ENCODE data around the gene EMC9. TPM values are rescaled to one million over a fixed set of nuclear protein-coding genes. Genes with fewer than 3 reads are reported as not detected.
"Not testable (repeated sequence)": the region's sequence is repeated elsewhere in the genome, so short reads cannot be mapped to it uniquely, and the experiment has no call there.

The EMC9 gene
- total and polyA plus RNA-seq, 2 experiments from 2014 or later: 13.8 to 34.1 TPM

DNA sequence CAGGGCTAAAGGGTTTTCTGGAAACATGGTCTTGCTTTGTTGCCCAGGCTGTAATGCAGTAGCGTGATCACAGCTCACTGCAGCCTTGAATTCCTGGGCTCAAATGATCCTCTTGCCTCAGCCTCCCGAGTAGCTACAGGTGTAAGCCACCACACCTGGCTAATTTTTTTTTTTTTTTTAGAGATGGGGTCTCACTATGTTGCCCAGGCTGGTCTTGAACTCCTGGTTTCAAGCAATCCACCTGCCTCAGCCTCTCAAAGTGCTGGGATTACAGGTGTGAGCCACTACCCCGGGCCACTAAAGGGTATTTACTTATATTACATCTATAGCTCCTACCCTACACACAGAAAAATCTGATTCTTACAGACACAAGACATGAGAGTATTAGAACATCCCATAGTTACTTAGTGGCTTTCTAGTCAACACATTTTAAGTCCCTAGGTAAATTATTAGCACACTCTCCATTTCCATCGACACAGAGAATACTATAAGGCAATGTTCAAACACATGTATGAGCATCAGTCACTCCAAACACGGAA is 33.0 kb downstream of the EMC9 start:
- 34% methylated on average over 5 of the region's 5 CpGs for WGBS (ENCODE audit: low lambda C conversion rate, missing lambda C conversion rate)
- TF ChIP-seq, protein P1, sequence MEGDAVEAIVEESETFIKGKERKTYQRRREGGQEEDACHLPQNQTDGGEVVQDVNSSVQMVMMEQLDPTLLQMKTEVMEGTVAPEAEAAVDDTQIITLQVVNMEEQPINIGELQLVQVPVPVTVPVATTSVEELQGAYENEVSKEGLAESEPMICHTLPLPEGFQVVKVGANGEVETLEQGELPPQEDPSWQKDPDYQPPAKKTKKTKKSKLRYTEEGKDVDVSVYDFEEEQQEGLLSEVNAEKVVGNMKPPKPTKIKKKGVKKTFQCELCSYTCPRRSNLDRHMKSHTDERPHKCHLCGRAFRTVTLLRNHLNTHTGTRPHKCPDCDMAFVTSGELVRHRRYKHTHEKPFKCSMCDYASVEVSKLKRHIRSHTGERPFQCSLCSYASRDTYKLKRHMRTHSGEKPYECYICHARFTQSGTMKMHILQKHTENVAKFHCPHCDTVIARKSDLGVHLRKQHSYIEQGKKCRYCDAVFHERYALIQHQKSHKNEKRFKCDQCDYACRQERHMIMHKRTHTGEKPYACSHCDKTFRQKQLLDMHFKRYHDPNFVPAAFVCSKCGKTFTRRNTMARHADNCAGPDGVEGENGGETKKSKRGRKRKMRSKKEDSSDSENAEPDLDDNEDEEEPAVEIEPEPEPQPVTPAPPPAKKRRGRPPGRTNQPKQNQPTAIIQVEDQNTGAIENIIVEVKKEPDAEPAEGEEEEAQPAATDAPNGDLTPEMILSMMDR (IDR thresholded peaks at IDR 0.05; ENCODE audit: poor library complexity): no peak
- TF ChIP-seq EZH2phosphoT487 (IDR thresholded peaks at IDR 0.05; ENCODE audit: low read depth, severe bottlenecking, unreplicated experiment) (no peak), EZH2 (IDR thresholded peaks at IDR 0.05; ENCODE audit: borderline replicate concordance) (no peak)
- Histone ChIP-seq H2AFZ (no peak overlapping the region), H4K20me1 (ENCODE audit: insufficient read depth, poor library complexity, severe bottlenecking) (no peaks in the 10 kb centered on the region), H3K4me3 (no peak overlapping the region), H3K27me3 (no peaks in the 10 kb centered on the region), H3K27ac (no peak overlapping the region), H3K4me2 (no peak overlapping the region), H3K4me1 (ENCODE audit: insufficient read depth) (no peaks in the 10 kb centered on the region), H3K9me2 (replicated peaks; ENCODE audit: insufficient read depth) (no peaks in the 10 kb centered on the region), H3K36me3 (replicated peaks; ENCODE audit: insufficient read depth, low read depth) (no peaks in the 10 kb centered on the region), H3K79me2 (peaks cover 3% of the 10 kb centered on the region), H3K9me3 (ENCODE audit: low read depth) (no peaks in the 10 kb centered on the region)
- DNase-seq (ENCODE audit: low spot score): no peak

DNA sequence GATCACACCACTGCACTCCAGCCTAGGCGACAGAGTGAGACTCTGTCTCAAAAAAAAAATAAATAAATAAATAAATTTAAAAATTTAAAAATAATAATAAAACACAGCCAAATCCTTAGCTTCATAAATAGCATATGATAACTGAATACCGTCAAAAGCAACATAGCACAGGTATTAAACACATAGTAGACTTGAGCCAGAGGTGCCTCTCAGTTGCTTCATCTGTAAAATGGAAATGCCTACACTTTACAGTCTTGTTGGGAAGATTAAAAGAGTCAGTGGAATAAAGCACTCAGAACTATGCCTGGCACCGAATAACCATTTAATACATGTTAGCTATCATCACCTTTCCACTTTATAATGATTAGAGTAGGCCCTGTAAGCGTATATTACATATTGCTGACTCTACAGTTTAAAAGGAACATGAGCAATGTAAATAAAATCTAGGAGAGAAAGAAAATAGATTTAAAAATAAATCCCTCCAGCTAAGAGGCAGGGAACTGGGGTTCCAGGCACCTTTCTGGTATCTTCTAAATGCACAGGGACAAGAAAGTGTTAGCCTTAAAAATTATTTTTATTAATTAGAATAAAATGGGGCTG is 34.6 kb downstream of the EMC9 start:
- Histone ChIP-seq H2AFZ (no peak overlapping the region), H3K9me3 (ENCODE audit: low read depth) (no peaks in the 10 kb centered on the region), H4K20me1 (ENCODE audit: insufficient read depth, poor library complexity, severe bottlenecking) (no peaks in the 10 kb centered on the region), H3K9me2 (replicated peaks; ENCODE audit: insufficient read depth) (no peaks in the 10 kb centered on the region), H3K4me3 (no peak overlapping the region), H3K4me1 (ENCODE audit: insufficient read depth) (no peaks in the 10 kb centered on the region), H3K79me2 (peaks cover 3% of the 10 kb centered on the region), H3K36me3 (replicated peaks; ENCODE audit: insufficient read depth, low read depth) (no peaks in the 10 kb centered on the region), H3K27ac (no peak overlapping the region), H3K4me2 (no peak overlapping the region), H3K27me3 (no peaks in the 10 kb centered on the region)
- 91% methylated on average over 4 of the region's 4 CpGs for WGBS (ENCODE audit: low lambda C conversion rate, missing lambda C conversion rate)
- TF ChIP-seq, protein P1 (IDR thresholded peaks at IDR 0.05; ENCODE audit: poor library complexity): no peak
- TF ChIP-seq EZH2 (IDR thresholded peaks at IDR 0.05; ENCODE audit: borderline replicate concordance): no peak
- TF ChIP-seq EZH2phosphoT487 (IDR thresholded peaks at IDR 0.05; ENCODE audit: low read depth, severe bottlenecking, unreplicated experiment): no peak
- DNase-seq (ENCODE audit: low spot score): no peak

DNA sequence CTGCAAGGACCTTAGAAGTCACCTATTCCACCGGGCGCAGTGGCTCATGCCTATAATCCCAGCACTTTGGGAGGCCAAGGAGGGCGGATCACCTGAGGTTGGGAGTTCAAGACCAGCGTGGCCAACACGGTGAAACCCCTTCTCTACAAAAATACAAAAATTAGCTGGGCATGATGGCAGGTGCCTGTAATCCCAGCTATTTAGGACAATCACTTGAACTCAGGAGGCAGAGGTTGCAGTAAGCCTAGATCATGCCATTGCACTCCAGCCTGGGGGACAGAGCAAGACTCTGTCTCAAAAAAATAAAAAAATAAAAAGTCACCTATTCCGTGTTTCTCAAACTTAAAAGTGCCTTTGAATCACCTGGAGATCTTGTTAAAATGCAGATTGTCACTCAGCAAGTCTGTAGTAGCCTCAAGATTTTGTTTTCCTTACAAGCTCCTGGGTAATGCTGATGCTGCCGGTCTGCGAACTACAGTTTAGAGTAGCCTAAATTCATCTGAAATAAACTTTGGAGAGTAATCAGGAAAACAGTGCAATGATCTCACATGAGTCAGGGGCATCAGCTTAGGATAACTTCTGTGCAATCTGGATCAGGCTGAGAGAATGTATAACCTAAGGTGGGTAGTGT is 35.7 kb downstream of the EMC9 start:
- H3K4me1 ChIP-seq (ENCODE audit: insufficient read depth); H3K9me3 ChIP-seq (ENCODE audit: low read depth); H3K36me3 ChIP-seq (replicated peaks; ENCODE audit: insufficient read depth, low read depth); H3K9me2 ChIP-seq (replicated peaks; ENCODE audit: insufficient read depth); H4K20me1 ChIP-seq (ENCODE audit: insufficient read depth, poor library complexity, severe bottlenecking); H3K4me3 ChIP-seq; H3K27ac ChIP-seq; H3K79me2 ChIP-seq; DNase-seq (ENCODE audit: low spot score); H2AFZ ChIP-seq; H3K4me2 ChIP-seq; H3K27me3 ChIP-seq: not testable (repeated sequence)
- WGBS (ENCODE audit: low lambda C conversion rate, missing lambda C conversion rate): 96% methylated on average over 8 of the region's 8 CpGs

DNA sequence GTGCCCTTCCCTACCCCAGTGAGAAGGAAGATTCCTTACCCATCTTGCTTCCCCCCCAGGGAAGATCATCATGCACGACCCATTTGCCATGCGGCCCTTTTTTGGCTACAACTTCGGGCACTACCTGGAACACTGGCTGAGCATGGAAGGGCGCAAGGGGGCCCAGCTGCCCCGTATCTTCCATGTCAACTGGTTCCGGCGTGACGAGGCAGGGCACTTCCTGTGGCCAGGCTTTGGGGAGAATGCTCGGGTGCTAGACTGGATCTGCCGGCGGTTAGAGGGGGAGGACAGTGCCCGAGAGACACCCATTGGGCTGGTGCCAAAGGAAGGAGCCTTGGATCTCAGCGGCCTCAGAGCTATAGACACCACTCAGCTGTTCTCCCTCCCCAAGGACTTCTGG is 37.9 kb downstream of the EMC9 start:
- H3K4me1 ChIP-seq (ENCODE audit: insufficient read depth): no peaks in the 10 kb centered on the region
- H3K4me2 ChIP-seq: no peak overlapping the region
- H3K27me3 ChIP-seq: no peaks in the 10 kb centered on the region
- H3K9me2 ChIP-seq (replicated peaks; ENCODE audit: insufficient read depth): no peaks in the 10 kb centered on the region
- H3K4me3 ChIP-seq: no peak overlapping the region
- no peaks in the 10 kb centered on the region for H3K79me2 ChIP-seq
- H3K9me3 ChIP-seq (ENCODE audit: low read depth): no peaks in the 10 kb centered on the region
- no peak overlapping the region for H3K27ac ChIP-seq
- H2AFZ ChIP-seq: no peak overlapping the region
- H3K36me3 ChIP-seq (replicated peaks; ENCODE audit: insufficient read depth, low read depth): no peaks in the 10 kb centered on the region
- TF ChIP-seq, protein P1 (IDR thresholded peaks at IDR 0.05; ENCODE audit: poor library complexity): no peak
- TF ChIP-seq EZH2 (IDR thresholded peaks at IDR 0.05; ENCODE audit: borderline replicate concordance) (no peak), EZH2phosphoT487 (IDR thresholded peaks at IDR 0.05; ENCODE audit: low read depth, severe bottlenecking, unreplicated experiment) (no peak)
- no peaks in the 10 kb centered on the region for H4K20me1 ChIP-seq (ENCODE audit: insufficient read depth, poor library complexity, severe bottlenecking)
- 93% methylated on average over 13 of the region's 13 CpGs for WGBS (ENCODE audit: low lambda C conversion rate, missing lambda C conversion rate)
- no peak for DNase-seq (ENCODE audit: low spot score)
